Peyer's patch (tissue), 4 donors: ENCODE results near the gene UTP11.

Experiments
- CTCF ChIP-seq, 6 experiments: fragments of 450-650 bp in 4 of 6; fragments of 200-600 bp in 2 of 6; sonication (generic) in 1 of 6; IDR thresholded peaks; one replicate each; pipeline ENCODE4 v1.5.1; 2017 to 2019; ENCODE audit warnings: antibody characterized with exemption in 6 of 6, mild to moderate bottlenecking in 3 of 6, moderate library complexity in 1 of 6
- POLR2A ChIP-seq, 2 donors: fragments of 450-650 bp; IDR thresholded peaks; one replicate each; pipeline ENCODE4 v1.5.1; 2017; ENCODE audit warnings: antibody characterized with exemption in 2 of 2, mild to moderate bottlenecking in 2 of 2, moderate library complexity in 2 of 2

DNA sequence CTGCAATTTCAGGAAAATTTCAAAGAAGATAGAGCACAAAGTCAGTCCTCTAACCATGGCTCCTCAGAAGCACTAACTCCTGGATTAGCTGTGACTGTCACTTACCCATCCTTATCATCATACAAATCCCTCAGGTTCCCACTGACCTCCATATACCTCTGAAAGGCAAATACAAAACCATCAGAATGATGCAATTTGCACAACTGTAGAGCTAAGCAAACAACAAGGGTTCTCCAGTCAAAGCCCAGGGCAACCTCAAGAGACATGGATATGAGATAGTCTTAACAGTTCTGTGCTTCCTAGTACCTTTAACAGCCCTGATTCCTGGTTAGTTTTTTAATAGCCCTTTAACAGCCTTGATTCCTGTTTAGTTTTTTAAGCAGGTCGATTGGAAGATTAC is 24.9 kb upstream of the UTP11 start:
- TF ChIP-seq CTCF (IDR thresholded peaks at IDR 0.05) (no peak), POLR2A (IDR thresholded peaks at IDR 0.05) (no peak)
